ENCODE results near the gene MPC1. TPM values are rescaled to one million over a fixed set of nuclear protein-coding genes. Genes with fewer than 3 reads are reported as not detected.
"Not testable (repeated sequence)": the region's sequence is repeated elsewhere in the genome, so short reads cannot be mapped to it uniquely, and the experiment has no call there.

Gene MPC1
- total and polyA plus RNA-seq, 11 donors, result 213 to 796 (median 542) TPM

DNA sequence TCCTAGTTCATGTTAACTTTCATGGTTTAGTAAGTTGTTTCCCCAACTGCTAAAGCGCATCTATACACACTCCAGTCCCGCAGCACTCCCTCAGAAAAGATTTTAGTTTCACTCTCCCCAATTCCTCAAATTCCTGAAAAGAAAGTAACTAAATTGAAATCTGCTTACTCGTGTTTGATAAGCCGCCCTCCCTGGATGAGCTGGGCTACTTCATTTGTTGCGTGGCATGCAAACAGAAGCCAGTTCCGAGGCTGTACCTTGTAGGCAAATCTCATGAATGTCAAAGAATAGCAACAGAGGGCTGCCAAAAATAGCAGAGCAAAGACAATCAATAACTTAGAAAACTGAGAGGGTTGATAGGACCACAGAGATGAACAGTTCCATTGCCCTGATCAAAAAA lies 16.9 kb downstream of the MPC1 start:
- TF ChIP-seq, protein P1, sequence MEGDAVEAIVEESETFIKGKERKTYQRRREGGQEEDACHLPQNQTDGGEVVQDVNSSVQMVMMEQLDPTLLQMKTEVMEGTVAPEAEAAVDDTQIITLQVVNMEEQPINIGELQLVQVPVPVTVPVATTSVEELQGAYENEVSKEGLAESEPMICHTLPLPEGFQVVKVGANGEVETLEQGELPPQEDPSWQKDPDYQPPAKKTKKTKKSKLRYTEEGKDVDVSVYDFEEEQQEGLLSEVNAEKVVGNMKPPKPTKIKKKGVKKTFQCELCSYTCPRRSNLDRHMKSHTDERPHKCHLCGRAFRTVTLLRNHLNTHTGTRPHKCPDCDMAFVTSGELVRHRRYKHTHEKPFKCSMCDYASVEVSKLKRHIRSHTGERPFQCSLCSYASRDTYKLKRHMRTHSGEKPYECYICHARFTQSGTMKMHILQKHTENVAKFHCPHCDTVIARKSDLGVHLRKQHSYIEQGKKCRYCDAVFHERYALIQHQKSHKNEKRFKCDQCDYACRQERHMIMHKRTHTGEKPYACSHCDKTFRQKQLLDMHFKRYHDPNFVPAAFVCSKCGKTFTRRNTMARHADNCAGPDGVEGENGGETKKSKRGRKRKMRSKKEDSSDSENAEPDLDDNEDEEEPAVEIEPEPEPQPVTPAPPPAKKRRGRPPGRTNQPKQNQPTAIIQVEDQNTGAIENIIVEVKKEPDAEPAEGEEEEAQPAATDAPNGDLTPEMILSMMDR (IDR thresholded peaks at IDR 0.05), result no peak
- TF ChIP-seq POLR2A (IDR thresholded peaks at IDR 0.05), result no peak
- no peaks in the 10 kb centered on the region for H3K9me3 ChIP-seq
- peak overlapping the region; percentile 37 to 93 (median 76) for H3K27ac ChIP-seq
- H3K36me3 ChIP-seq, result peaks cover 0 to 75% (median 39%) of the 10 kb centered on the region in 9 donors
- no peaks in the 10 kb centered on the region for H3K27me3 ChIP-seq
- H3K4me1 ChIP-seq, result peaks cover 3 to 78% (median 48%) of the 10 kb centered on the region in 12 donors
- ATAC-seq (no peak), DNase-seq (no peak)
- H3K4me3 ChIP-seq, result no peak overlapping the region
- intact Hi-C loops (cut with DNase I), result loop anchor here in 3 of 10 donors (2.0 kb wide), 2 partner anchors 17 to 23 kb away; partner anchors contain the start of genes MPC1 (in 2 of the 3) and SFT2D1 (in 1 of the 3)
- WGBS, 4 donors, result 58 to 66% (median 63%) methylated on average over 6 of the region's 6 CpGs

DNA sequence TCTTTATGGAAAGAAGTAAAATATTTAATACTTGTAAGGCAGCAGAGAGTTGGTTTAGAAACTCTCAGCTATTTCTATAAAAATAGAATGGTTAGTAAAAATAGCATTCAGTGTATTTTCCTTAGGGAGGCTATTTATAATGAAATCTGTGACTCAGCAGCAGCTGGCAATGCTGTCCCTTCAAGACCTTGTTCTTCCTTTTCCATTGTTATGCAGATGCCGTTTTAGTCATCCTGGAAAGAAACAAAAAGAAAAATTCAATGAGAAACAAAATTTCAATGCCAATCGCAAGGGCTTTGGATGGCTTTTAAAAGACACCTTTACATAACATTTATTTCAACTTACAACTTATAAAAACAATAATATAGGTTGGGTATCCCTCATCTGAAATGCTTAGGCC lies 17.5 kb downstream of the MPC1 start:
- Histone ChIP-seq H3K36me3 (peaks cover 0 to 72% (median 39%) of the 10 kb centered on the region in 9 donors), H3K27me3 (no peaks in the 10 kb centered on the region), H3K27ac (peak overlapping the region; percentile 56 to 93 (median 79)), H3K4me1 (peaks cover 3 to 79% (median 53%) of the 10 kb centered on the region in 12 donors), H3K4me3 (peak overlapping the region in 4 of 12 donors; percentile 4 to 27 (median 14)), H3K9me3 (no peaks in the 10 kb centered on the region)
- ATAC-seq (peak; percentile 41 to 74 (median 66)), DNase-seq (peak in 2 of 5 donors; percentile 39 to 46)
- WGBS, 4 donors, result 20 to 33% (median 25%) methylated on average over 2 of the region's 2 CpGs
- TF ChIP-seq, protein P1 (IDR thresholded peaks at IDR 0.05), result no peak
- TF ChIP-seq POLR2A (IDR thresholded peaks at IDR 0.05), result no peak
- intact Hi-C loops (cut with DNase I), result loop anchor here in 2 of 10 donors (2.0 kb wide), 2 partner anchors 18 to 22 kb away; partner anchors contain the start of genes MPC1 (in 1 of the 2) and SFT2D1 (in 1 of the 2)

DNA sequence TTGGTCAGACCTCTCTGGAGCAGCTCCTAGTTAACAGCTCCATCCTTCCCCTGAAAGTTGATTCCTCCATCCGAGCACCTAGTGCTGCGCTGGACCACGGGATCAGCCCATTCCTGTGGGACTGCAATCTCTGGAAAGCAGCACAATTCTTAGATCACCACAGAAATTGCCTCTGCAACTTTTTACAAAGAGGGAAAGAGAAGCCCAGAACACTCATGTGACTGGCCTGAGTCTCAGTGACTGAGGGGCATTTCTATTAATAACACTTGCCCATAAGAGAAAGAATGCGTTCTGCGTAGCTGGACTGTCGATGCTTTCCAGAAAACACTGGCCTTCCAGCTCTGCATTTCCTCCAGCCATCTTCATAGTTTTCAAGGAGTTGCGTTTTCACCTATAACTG lies 18.3 kb downstream of the MPC1 start:
- peak; percentile 78 to 88 (median 82) for ATAC-seq
- Histone ChIP-seq H3K9me3 (no peaks in the 10 kb centered on the region), H3K27me3 (no peaks in the 10 kb centered on the region), H3K36me3 (peaks cover 0 to 66% (median 39%) of the 10 kb centered on the region in 9 donors), H3K27ac (peak overlapping the region; percentile 56 to 93 (median 79)), H3K4me1 (peaks cover 3 to 76% (median 49%) of the 10 kb centered on the region in 12 donors), H3K4me3 (peak overlapping the region in 3 of 12 donors; percentile 10 to 27 (median 18))
- peak in 2 of 5 donors; percentile 25 to 49 for DNase-seq
- TF ChIP-seq, protein P1 (IDR thresholded peaks at IDR 0.05), result no peak
- TF ChIP-seq POLR2A (IDR thresholded peaks at IDR 0.05), result no peak
- 23 to 34% (median 25%) methylated on average over 7 of the region's 7 CpGs for WGBS, 4 donors
- intact Hi-C loops (cut with DNase I), result loop anchor here in 2 of 10 donors (2.0 kb wide), 2 partner anchors 18 to 22 kb away; partner anchors contain the start of genes MPC1 (in 1 of the 2) and SFT2D1 (in 1 of the 2)

DNA sequence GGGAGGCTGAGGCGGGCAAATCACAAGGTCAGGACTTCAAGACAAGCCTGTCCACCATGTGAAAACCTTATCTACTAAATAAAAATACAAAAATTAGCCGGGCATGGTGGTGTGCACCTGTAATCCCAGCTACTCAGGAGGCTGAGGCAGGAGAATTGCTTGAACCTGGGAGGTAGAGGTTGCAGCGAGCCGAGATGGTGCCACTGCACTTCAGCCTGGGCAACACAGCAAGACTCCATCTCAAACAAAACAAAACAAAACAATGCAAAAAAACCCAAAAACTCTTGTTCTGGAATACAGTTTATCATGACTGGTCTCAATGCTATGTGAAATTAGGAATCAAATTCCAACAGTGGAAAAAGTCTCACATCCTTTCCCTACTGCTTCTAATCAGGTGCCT lies 20.3 kb downstream of the MPC1 start:
- DNase-seq; intact Hi-C loops (cut with DNase I); H3K27me3 ChIP-seq; H3K9me3 ChIP-seq; H3K4me3 ChIP-seq; ATAC-seq: not testable (repeated sequence)
- 92 to 97% (median 95%) methylated on average over 4 of the region's 4 CpGs for WGBS, 4 donors
- Histone ChIP-seq H3K4me1 (peaks cover 3 to 65% (median 43%) of the 10 kb centered on the region in 12 donors), H3K27ac (peak overlapping the region in 7 of 12 donors; percentile 74 to 93 (median 88)), H3K36me3 (peaks cover 0 to 47% (median 33%) of the 10 kb centered on the region in 9 donors)

All from heart left ventricle (tissue), 16 donors.